GM18508 (cell line): ENCODE measurements around the gene POLR2A.

ENCODE experiments used
- ATAC-seq: cut with Tn5 transposase; IDR thresholded peaks from one replicate; pipeline ENCODE4 v1.9.1; 2021; ENCODE audit warnings: moderate number of reproducible peaks; ENCODE audit not compliant: insufficient read depth, unreplicated experiment

POLR2A gene

DNA sequence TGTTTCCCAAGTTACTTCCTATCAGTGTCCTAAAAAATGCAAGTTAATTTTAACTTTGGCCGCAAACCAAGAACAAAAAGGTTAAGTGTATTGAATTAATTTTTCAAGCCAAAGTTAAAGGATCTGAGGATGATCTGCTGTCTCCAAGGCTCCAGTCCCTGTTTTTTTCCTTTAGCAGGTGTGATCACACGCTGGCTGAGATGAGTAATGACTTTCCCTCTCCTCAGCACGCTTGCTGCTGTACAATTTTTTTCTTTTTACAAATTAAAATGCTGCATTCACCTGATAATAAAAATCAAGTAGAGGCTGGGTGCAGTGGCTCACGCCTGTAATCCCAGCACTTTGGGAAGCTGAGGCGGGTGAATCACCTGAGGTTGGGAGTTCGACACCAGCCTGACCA lies 60.7 kb downstream of the POLR2A start:
- no peak for ATAC-seq

DNA sequence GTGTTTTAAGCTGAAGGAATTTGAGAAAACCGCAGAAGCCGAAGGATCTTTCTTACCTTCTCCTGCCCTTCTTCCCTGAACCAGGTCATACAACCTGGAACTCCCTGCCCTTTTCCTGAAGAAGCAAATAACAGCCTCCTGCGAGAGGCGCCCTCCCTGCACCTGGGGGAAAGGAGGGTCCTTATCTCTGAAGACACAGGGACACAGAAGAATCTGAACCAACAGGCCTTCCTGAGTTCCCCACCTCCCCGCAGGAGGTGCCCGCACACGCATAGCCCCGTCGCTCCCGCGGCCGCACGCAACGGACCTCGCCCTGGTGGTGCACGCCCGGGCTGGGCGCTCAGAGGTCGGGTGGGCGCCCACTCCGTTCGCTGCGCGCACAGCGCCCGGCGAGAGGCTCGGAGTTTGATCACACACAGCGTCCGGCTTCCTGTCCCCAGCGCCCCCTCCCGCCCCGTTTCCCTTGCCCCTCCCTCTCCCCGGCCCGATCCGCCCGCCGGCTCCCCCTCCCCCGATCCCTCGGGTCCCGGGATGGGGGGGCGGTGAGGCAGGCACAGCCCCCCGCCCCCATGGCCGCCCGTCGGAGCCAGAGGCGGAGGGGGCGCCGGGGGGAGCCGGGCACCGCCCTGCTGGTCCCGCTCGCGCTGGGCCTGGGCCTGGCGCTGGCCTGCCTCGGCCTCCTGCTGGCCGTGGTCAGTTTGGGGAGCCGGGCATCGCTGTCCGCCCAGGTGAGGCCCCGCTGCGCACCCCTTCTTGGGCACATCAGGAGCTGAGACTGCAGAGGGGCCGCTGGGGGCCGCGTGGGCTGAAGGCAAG lies 64.6 kb downstream of the POLR2A start, which contains the start of gene TNFSF12:
Gene TNFSF12 (plus strand): TSS at position 474 of the 816 bp plus-strand sequence. CDS start 96 bp downstream, at position 570.
- no peak for ATAC-seq
